ENCODE measurements around the gene MXRA7.

DNA sequence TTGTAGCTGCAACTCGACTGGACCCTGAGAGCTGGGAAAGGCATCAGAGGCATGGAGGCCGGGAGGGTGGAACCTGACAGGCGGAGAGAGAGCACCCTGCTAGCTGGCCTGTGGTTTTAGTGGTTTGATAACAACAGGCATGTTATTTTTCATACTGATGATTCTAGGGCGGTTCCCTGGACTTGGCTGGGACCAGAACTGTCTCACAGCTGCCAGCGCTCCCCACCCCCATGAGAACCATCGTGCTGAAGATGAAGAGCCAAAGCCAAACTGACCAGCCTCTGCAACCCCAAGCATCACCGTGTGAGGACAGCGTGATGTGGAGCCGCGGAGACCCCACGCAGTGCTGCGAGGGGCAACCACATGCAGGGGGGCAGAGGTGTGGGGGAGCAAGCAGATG is 28.5 kb downstream of the MXRA7 start:
- TF ChIP-seq, protein P1, sequence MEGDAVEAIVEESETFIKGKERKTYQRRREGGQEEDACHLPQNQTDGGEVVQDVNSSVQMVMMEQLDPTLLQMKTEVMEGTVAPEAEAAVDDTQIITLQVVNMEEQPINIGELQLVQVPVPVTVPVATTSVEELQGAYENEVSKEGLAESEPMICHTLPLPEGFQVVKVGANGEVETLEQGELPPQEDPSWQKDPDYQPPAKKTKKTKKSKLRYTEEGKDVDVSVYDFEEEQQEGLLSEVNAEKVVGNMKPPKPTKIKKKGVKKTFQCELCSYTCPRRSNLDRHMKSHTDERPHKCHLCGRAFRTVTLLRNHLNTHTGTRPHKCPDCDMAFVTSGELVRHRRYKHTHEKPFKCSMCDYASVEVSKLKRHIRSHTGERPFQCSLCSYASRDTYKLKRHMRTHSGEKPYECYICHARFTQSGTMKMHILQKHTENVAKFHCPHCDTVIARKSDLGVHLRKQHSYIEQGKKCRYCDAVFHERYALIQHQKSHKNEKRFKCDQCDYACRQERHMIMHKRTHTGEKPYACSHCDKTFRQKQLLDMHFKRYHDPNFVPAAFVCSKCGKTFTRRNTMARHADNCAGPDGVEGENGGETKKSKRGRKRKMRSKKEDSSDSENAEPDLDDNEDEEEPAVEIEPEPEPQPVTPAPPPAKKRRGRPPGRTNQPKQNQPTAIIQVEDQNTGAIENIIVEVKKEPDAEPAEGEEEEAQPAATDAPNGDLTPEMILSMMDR (IDR thresholded peaks at IDR 0.05): no peak
- no peak for TF ChIP-seq POLR2A (IDR thresholded peaks at IDR 0.05)
